ENCODE results near the gene COQ9.

GRCh38 chr16:57419506-57419905 lies 27.8 kb upstream of the COQ9 start:
- TF ChIP-seq CTCF (IDR thresholded peaks at IDR 0.05) (no peak), POLR2A (IDR thresholded peaks at IDR 0.05) (no peak)
